ENCODE results near the gene SMIM3.
"Not testable (repeated sequence)": the region's sequence is repeated elsewhere in the genome, so short reads cannot be mapped to it uniquely, and the experiment has no call there.

SMIM3 gene

GRCh38 chr5:150794927-150795326, 16.4 kb downstream of the SMIM3 start:
- DNase-seq (ENCODE audit: low read depth), result no peak

- no peak for DNase-seq (ENCODE audit: low read depth)
Measured at GRCh38 chr5:150797384-150797783, 18.8 kb downstream of the SMIM3 start.

DNA sequence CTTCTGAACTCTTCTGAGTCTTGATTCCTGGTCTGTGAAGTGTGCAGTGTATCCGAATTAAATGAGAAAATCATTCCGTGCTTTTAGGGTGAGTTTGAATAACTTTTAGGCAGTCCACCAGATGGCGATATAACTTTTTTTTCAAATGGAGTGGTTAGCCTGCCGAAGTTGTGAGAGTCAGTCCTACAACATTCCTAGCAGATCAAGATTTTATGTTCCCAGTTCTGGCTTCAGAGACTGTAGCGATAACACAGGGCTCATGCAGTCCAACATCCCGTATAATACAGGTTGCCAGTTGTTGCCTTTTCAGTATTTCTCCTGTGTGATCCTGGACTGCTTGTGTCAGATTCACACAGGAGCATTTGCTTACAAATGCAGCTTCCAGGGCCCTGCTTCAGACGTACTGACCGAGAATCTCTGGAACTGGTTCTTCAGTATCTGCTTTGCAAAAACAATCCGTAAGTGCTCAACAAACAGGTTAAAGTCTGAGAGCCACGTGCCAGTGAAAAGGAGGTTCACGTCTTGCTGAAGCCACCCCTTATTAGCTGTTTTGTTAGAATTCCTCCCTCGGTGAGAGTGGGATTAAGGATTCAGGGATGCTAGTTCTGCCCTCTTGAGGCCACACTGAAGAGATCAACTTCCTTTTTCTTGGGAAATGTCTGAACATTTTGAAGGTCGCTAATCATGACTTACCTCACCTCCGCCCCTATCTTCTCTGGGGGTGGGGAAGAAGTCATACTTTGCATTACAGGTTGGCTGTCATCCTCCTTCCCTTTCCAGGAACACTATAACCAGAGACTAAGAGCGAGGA, 22.8 kb downstream of the SMIM3 start:
- DNase-seq (ENCODE audit: low read depth), result no peak

- no peak for DNase-seq (ENCODE audit: low read depth)
Measured at GRCh38 chr5:150804388-150804787, 25.8 kb downstream of the SMIM3 start.

DNA sequence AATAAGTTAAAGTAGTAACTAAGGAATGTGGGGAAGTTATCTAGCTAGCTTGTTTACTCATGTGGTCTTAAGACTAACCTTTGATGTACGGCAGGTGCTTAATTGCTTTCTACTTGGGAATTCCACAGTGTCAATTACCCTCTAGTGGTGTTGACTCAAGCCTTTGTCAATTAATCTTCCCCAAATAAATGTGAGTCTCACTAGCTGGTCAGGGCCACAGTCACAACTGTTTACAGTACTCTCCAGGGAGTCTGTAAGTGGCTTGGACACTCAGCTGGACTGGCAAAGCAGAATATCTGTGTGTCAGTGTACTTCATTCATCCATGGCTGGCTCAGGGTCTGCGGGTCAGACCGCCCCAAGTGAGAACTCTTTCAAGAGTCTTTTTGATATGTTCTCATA, 30.8 kb downstream of the SMIM3 start:
- no peak for DNase-seq (ENCODE audit: low read depth)

- DNase-seq (ENCODE audit: low read depth), result no peak
Measured at GRCh38 chr5:150815010-150815409, 36.5 kb downstream of the SMIM3 start.

DNA sequence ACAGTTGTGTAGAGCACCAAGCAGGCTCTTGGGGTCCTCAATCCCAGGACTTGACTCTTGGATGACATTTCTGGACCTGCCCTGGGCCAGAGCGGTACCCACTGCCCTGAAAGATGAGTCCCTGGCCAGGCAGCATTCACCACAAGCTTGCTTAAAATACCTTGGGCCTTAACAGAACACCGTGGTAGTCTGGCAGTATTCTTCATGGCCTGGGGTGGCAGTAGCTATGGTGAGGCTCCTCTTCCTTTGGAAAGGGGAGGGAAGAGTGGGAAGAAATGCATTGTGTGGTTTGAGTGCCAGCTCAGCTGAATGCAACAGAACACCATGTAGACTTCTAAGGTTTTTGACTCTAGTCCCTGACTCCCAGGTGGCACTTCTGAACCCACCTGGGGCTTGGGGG, 38.4 kb downstream of the SMIM3 start:
- no peak for DNase-seq (ENCODE audit: low read depth)

DNA sequence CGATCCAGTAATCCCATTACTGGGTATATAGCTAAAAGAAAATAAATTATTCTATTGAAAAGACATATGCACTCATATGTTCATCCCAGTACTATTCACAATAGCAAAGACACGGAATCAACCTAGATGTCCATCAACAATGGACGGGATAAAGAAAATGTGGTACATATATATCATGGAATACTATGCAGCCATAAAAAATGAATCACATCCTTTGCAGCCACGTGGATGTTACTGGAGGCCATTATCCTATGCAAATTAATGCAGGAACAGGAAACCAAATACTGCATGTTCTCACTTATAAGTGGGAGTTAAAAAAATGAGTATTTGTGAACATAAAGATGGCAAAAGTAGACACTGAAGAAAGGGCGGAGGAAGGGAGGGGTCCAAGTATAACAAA, 51.2 kb downstream of the SMIM3 start:
- no peak for DNase-seq (ENCODE audit: low read depth)

- not testable (repeated sequence) for DNase-seq (ENCODE audit: low read depth)
Measured at GRCh38 chr5:150831821-150832220, 53.3 kb downstream of the SMIM3 start.

- no peak for DNase-seq (ENCODE audit: low read depth)
Measured at GRCh38 chr5:150836064-150836463, 57.5 kb downstream of the SMIM3 start.

DNA sequence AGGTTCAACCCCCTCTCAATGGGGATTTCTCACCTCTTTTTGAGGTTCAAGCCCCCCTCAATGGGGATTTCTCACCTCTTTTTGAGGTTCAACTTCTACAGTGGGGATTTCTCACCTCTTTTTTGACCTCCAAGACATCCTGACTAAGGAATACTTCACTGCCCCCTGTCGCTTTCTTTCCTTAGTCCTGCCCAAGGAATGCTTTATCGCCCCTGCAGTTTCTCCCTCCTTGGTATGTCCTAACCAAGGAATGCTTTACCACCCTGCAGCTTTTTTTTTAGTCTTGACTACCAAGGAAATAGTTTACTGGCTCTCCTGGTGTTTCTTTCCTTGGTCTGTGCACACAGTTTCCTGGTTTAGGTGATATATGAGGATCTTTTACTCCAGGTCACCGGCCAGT, 58.1 kb downstream of the SMIM3 start:
- no peak for DNase-seq (ENCODE audit: low read depth)

DNA sequence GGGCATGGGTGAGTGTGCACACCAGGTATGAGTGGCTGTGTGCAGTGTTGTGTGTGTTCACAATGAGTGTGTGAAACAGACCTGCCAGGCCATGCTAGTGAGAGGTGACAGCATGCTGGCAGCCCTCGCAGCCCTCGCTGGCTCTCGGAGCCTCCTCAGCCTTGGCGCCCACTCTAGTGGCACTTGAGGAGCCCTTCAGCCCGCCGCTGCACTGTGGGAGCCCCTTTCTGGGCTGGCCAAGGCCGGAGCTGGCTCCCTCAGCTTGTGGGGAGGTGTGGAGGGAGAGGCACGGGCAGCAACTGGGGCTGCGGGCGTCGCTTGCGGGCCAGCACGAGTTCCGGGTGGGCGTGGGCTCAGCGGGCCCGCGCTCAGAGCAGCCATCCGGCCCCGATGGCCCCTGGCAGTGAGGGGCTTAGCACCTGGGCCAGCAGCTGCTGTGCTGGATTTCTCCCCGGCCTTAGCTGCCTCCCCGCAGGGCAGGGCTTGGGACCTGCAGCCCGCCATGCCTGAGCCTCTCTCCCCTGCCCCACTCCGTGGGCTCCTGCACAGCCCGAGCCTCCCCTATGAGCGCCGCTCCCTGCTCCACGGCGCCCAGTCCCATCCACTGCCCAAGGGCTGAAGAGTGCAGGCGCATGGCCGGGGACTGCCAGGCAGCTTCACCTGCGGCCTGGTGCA, 66.8 kb downstream of the SMIM3 start:
- not testable (repeated sequence) for DNase-seq (ENCODE audit: low read depth)

GRCh38 chr5:150846308-150846653, 67.7 kb downstream of the SMIM3 start, which contains the start of gene IRGM:
TSS of gene IRGM (plus strand) at chr5:150846521. CDS start at chr5:150848124, 1,603 bp downstream.
- not testable (repeated sequence) for DNase-seq (ENCODE audit: low read depth)
